GM12872 (cell line): ENCODE results near the gene KDM4C.

Experiments used
- CTCF ChIP-seq: IDR thresholded peaks from 3 replicates; pipeline ENCODE4 v1.5.1; 2011; ENCODE audit warnings: low read depth, mild to moderate bottlenecking, low read length, moderate library complexity; ENCODE audit not compliant: insufficient read depth

Gene KDM4C

GRCh38 chr9:6765396-6765795, 7.6 kb downstream of the KDM4C start:
- no peak for TF ChIP-seq CTCF

DNA sequence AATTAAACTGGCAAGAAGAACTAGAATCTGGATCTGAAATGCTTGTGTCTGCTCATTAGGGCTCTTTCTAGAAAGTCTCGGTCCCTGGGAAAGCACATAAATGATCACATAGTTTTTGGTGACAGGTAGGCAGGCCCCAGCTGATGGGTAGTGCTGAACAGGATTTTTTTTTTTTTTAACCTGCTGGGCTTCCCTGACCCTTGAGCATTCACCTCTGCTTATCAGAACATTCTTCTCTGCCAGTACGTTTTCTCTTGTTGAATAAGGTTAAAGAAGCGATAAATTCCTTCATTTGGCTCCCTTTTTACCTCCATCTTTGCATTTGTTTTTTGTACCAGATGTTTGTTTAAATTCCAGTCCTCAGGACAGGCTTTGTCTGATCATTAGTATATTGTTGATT, 8.8 kb downstream of the KDM4C start:
- TF ChIP-seq CTCF: no peak

DNA sequence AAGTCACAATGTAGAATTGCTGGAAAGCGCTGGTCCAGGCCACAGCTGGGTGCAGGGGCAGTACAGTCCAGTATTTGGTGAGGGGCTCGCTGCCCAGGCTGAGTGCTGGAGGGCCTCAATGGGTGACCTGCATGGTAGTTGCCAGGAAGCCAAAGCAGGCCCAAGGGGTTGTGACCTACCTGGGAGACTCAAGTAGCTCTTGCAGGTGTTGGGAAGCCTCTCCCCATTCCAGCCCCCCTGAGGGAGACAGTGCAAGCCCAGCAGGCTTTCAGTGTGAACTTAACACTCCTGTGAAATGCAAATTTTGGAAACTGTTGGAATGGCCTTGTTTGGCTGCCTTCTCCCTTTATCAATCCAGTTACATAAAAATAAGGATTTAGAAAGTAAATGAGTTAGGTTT, 13.9 kb downstream of the KDM4C start:
- no peak for TF ChIP-seq CTCF

GRCh38 chr9:6777213-6777902, 19.6 kb downstream of the KDM4C start:
- no peak for TF ChIP-seq CTCF

- TF ChIP-seq CTCF: no peak
Measured at GRCh38 chr9:6779417-6780241, 21.9 kb downstream of the KDM4C start.

- no peak for TF ChIP-seq CTCF
Measured at GRCh38 chr9:6780690-6781089, 22.9 kb downstream of the KDM4C start.

DNA sequence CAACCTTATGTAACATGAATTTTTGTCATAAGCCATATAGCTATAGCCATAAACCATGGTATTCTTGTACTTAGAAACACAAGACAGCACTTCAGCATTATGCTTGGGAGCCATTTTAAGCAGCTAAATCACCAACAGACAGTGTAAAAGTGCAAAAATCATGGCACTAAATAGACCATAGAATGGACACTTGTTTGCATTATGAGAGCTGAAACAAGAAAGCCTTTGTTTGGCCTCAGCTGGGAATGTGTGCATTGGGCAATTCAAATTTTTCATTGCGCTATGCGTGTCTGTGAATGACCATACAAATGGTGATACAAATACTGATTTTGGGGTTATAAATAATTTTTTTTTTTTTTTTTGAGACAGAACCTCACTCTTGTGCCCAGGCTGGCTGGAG, 23.7 kb downstream of the KDM4C start:
- TF ChIP-seq CTCF: no peak
